SK-N-SH (cell line): ENCODE data around the gene CFAP210. TPM values are rescaled to one million over a fixed set of nuclear protein-coding genes. Genes with fewer than 3 reads are reported as not detected.

Experiments used
- CTCF ChIA-PET: fragments of 300-600, 350-600 bp; formaldehyde crosslinking; extraction: SDS; loops from one replicate; lab custom pipeline; 2021; lab: Yijun Ruan, JAX
- POLR2A ChIA-PET: fragments of 350-600 bp; sonication (Branson Sonifier 250); formaldehyde crosslinking; extraction: SDS; loops from one replicate; lab custom pipeline; 2020; ENCODE audit warnings: antibody characterized with exemption, inconsistent platforms; lab: Yijun Ruan, JAX
- DNase-seq: peaks from one replicate; pipeline ENCODE4 v3.0.0; 2012
- H2AFZ ChIP-seq: fragments of 200-600 bp; sonication (generic); 2 replicates; pipeline ENCODE4 v1.8.1; 2016; ENCODE audit warnings: antibody characterized with exemption, mild to moderate bottlenecking, low read depth
- H3F3A ChIP-seq: fragments of 200-600 bp; sonication (generic); replicated peaks from 2 replicates; pipeline ENCODE3; 2016; ENCODE audit warnings: antibody characterized with exemption, mild to moderate bottlenecking; ENCODE audit not compliant: insufficient read depth
- H3K27ac ChIP-seq, 2 experiments: fragments of 200-500 bp in 1 of 2; fragments of 200-600 bp in 1 of 2; sonication (Bioruptor generic) in 1 of 2; sonication (generic), shearing (Covaris generic) in 1 of 2; 2 replicates each; pipeline versions ENCODE4 v1.5.1 to v1.6.1; 2014 to 2016; ENCODE audit warnings: low read depth in 2 of 2, inconsistent platforms in 1 of 2, low read length in 1 of 2, mild to moderate bottlenecking in 1 of 2, mixed read lengths in 1 of 2
- H3K27me3 ChIP-seq: fragments of 200-600 bp; sonication (generic), shearing (Covaris generic); 2 replicates; pipeline ENCODE4 v1.6.1; 2016; ENCODE audit warnings: mixed run types; ENCODE audit not compliant: insufficient read depth
- H3K36me3 ChIP-seq, 2 experiments: fragments of 200-500 bp in 1 of 2; fragments of 200-600 bp in 1 of 2; sonication (Bioruptor generic) in 1 of 2; sonication (generic) in 1 of 2; replicated peaks in 1 of 2; 2 replicates each; pipeline versions ENCODE3 to v1.5.1; 2014 to 2016; ENCODE audit warnings: low read length in 1 of 2, mild to moderate bottlenecking in 1 of 2; ENCODE audit not compliant: insufficient read depth in 2 of 2, control insufficient read depth in 1 of 2
- H3K4me1 ChIP-seq, 2 experiments: fragments of 200-500 bp in 1 of 2; fragments of 200-600 bp in 1 of 2; sonication (Bioruptor generic) in 1 of 2; sonication (generic), shearing (Covaris generic) in 1 of 2; 2 replicates each; pipeline versions ENCODE4 v1.5.1 to v1.6.1; 2014 to 2016; ENCODE audit warnings: low read depth in 1 of 2, low read length in 1 of 2, mixed run types in 1 of 2; ENCODE audit not compliant: insufficient read depth in 2 of 2, control insufficient read depth in 1 of 2
- H3K4me2 ChIP-seq: fragments of 200-600 bp; sonication (generic), shearing (Covaris generic); 2 replicates; pipeline ENCODE4 v1.6.1; 2017; ENCODE audit warnings: mixed run types
- H3K4me3 ChIP-seq, 2 experiments: fragments of 200-500 bp in 1 of 2; fragments of 200-600 bp in 1 of 2; sonication (Bioruptor generic) in 1 of 2; sonication (generic), shearing (Covaris generic) in 1 of 2; 2 replicates each; pipeline versions ENCODE4 v1.5.1 to v1.8.1; 2014 to 2016; ENCODE audit warnings: low read depth in 2 of 2, inconsistent platforms in 1 of 2, low read length in 1 of 2, mild to moderate bottlenecking in 1 of 2, mixed read lengths in 1 of 2, moderate library complexity in 1 of 2
- H3K79me2 ChIP-seq: fragments of 200-600 bp; sonication (generic); 2 replicates; pipeline ENCODE4 v1.8.1; 2017; ENCODE audit warnings: mild to moderate bottlenecking; ENCODE audit not compliant: insufficient read depth
- H3K9ac ChIP-seq: fragments of 200-600 bp; sonication (generic); 2 replicates; pipeline ENCODE4 v1.6.1; 2017; ENCODE audit warnings: mixed run types
- H3K9me2 ChIP-seq: fragments of 200-600 bp; sonication (generic); 2 replicates; pipeline ENCODE4 v1.6.1; 2017; ENCODE audit warnings: mixed run types
- H3K9me3 ChIP-seq: fragments of 200-600 bp; sonication (generic); 2 replicates; pipeline ENCODE4 v1.6.1; 2017; ENCODE audit warnings: mixed run types, mild to moderate bottlenecking, moderate library complexity
- H4K20me1 ChIP-seq: fragments of 200-600 bp; sonication (generic); 2 replicates; pipeline ENCODE4 v1.6.1; 2017; ENCODE audit warnings: mild to moderate bottlenecking, mixed run types; ENCODE audit not compliant: insufficient read depth
- GABPA ChIP-seq: IDR thresholded peaks from 2 replicates; pipeline ENCODE4 v1.4.0; 2012; ENCODE audit warnings: low read depth, mild to moderate bottlenecking
- NFIC ChIP-seq: IDR thresholded peaks from 2 replicates; pipeline ENCODE4 v1.4.0; 2012; ENCODE audit warnings: borderline replicate concordance
- RAD21 ChIP-seq: IDR thresholded peaks from 2 replicates; pipeline ENCODE4 v1.6.1; 2012; ENCODE audit warnings: mild to moderate bottlenecking, low read length
- RCOR1 ChIP-seq: fragments of 150-350 bp; IDR thresholded peaks from 2 replicates; pipeline ENCODE4 v1.6.1; 2017; ENCODE audit warnings: antibody characterized with exemption, low read length
- RXRA ChIP-seq: IDR thresholded peaks from 2 replicates; pipeline ENCODE4 v1.4.0; 2012; ENCODE audit warnings: low read depth, mild to moderate bottlenecking, borderline replicate concordance
- TCF12 ChIP-seq: IDR thresholded peaks from 2 replicates; pipeline ENCODE4 v1.4.0; 2012
- WGBS: methylation state at CpG from one replicate; pipeline ENCODE4 v1.1.6; 2017; ENCODE audit warnings: low lambda C conversion rate; 5-methylcytosine and 5-hydroxymethylcytosine counted together
- polyA plus RNA-seq, 3 experiments: library from polyadenylated mRNA; depleted of rRNA; stranded (reverse); fragments of >200 nt; gene quantifications; 2 replicates each; pipeline ENCODE4 v1.2.3, GENCODE V29; 2012
- TF ChIP-seq, protein P1 (sequence below): fragments of 150-350 bp; IDR thresholded peaks from 2 replicates; pipeline ENCODE4 v1.6.1; 2016; ENCODE audit warnings: mild to moderate bottlenecking, low read depth, low read length
- TF ChIP-seq, protein P2 (sequence below): fragments of 200-600 bp; sonication (generic); IDR thresholded peaks from 2 replicates; pipeline ENCODE4 v1.6.1; 2017; ENCODE audit warnings: antibody characterized with exemption, mild to moderate bottlenecking, moderate library complexity
- TF ChIP-seq, protein P3 (sequence below): IDR thresholded peaks from 2 replicates; pipeline ENCODE4 v1.6.1; 2012; ENCODE audit warnings: mild to moderate bottlenecking, low read depth, low read length, moderate library complexity

CFAP210 gene
- polyA plus RNA-seq, 1 of the 3 experiments (the other 2 are of a cell fraction): 0.03 TPM

DNA sequence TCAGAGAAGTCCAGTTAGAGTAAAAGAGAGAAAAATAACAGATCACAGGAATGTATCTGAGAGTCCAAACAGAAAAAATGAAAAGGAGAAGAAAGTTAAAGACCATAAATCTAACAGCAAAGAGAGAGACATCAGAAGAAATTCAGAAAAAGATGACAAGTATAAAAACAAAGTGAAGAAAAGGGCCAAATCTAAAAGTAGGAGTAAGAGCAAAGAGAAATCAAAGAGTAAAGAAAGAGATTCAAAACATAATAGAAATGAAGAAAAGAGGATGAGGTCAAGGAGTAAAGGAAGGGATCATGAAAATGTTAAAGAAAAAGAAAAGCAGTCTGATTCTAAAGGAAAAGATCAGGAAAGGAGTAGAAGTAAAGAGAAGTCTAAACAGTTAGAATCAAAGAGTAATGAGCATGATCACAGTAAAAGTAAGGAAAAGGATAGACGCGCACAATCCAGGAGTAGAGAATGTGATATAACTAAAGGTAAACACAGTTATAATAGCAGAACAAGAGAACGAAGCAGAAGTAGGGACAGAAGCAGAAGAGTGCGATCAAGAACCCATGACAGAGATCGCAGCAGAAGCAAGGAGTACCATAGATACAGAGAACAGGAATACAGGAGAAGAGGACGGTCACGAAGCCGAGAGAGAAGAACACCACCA lies 57.6 kb downstream of the CFAP210 start:
- H3K36me3 ChIP-seq: peaks cover 74 to 77% of the 10 kb centered on the region in 2 experiments
- H3K9me3 ChIP-seq: no peaks in the 10 kb centered on the region
- H3K9ac ChIP-seq: no peak overlapping the region
- TF ChIP-seq TCF12 (no peak), RAD21 (no peak)
- H3F3A ChIP-seq: no peaks in the 10 kb centered on the region
- H3K79me2 ChIP-seq: no peaks in the 10 kb centered on the region
- WGBS: 95% methylated on average over 8 of the region's 8 CpGs
- no peak overlapping the region for H3K4me2 ChIP-seq
- no peak overlapping the region for H2AFZ ChIP-seq
- ChIA-PET POLR2A (no interaction called here), CTCF (no interaction called here)
- no peaks in the 10 kb centered on the region; a peak in 1 of 4 replicates for H3K4me1 ChIP-seq
- DNase-seq: no peak
- H4K20me1 ChIP-seq: no peaks in the 10 kb centered on the region
- H3K27ac ChIP-seq: no peak overlapping the region; a peak in 1 of 4 replicates
- H3K9me2 ChIP-seq: no peaks in the 10 kb centered on the region
- no peak overlapping the region for H3K4me3 ChIP-seq
- H3K27me3 ChIP-seq: no peaks in the 10 kb centered on the region

DNA sequence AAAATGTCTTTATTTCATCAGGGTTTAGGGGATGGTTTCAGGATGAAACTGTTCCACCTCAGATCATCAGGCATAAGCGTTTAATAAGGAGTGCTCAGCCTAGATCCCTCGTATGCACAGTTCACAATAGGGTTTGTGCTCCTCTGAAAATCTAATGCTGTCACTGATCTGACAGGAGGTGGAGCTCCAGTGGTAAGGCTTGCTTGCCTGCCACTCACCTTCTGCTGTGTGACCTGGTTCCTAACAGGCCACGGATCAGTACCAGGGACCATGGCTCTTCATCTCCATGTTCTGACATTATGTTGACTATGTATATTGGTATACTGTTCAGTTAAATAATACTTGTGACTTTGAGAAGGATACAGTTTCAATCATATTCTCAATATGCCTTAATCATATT lies 68.4 kb downstream of the CFAP210 start:
- no peaks in the 10 kb centered on the region for H3K27me3 ChIP-seq
- H3K9ac ChIP-seq: no peak overlapping the region
- peaks cover 1% of the 10 kb centered on the region; the same call in 1 of the 2 replicates for H3K79me2 ChIP-seq
- POLR2A ChIA-PET: no interaction called here
- no peak for DNase-seq
- H2AFZ ChIP-seq: no peak overlapping the region
- peaks cover 46 to 72% of the 10 kb centered on the region in 2 experiments for H3K36me3 ChIP-seq
- H3K4me1 ChIP-seq: no peaks in the 10 kb centered on the region
- H3F3A ChIP-seq: peaks cover 8% of the 10 kb centered on the region
- H3K4me3 ChIP-seq: no peak overlapping the region
- H4K20me1 ChIP-seq: no peaks in the 10 kb centered on the region
- CTCF ChIA-PET: interaction anchor here (0.6 kb wide), 1 partner anchor 13 kb away, joined by 3 read pairs; no protein-coding TSS in a partner anchor
- TF ChIP-seq GABPA (no peak), RCOR1 (no peak), RXRA (no peak), NFIC (no peak)
- TF ChIP-seq, protein P1, sequence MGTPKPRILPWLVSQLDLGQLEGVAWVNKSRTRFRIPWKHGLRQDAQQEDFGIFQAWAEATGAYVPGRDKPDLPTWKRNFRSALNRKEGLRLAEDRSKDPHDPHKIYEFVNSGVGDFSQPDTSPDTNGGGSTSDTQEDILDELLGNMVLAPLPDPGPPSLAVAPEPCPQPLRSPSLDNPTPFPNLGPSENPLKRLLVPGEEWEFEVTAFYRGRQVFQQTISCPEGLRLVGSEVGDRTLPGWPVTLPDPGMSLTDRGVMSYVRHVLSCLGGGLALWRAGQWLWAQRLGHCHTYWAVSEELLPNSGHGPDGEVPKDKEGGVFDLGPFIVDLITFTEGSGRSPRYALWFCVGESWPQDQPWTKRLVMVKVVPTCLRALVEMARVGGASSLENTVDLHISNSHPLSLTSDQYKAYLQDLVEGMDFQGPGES: no peak
- TF ChIP-seq, protein P2, sequence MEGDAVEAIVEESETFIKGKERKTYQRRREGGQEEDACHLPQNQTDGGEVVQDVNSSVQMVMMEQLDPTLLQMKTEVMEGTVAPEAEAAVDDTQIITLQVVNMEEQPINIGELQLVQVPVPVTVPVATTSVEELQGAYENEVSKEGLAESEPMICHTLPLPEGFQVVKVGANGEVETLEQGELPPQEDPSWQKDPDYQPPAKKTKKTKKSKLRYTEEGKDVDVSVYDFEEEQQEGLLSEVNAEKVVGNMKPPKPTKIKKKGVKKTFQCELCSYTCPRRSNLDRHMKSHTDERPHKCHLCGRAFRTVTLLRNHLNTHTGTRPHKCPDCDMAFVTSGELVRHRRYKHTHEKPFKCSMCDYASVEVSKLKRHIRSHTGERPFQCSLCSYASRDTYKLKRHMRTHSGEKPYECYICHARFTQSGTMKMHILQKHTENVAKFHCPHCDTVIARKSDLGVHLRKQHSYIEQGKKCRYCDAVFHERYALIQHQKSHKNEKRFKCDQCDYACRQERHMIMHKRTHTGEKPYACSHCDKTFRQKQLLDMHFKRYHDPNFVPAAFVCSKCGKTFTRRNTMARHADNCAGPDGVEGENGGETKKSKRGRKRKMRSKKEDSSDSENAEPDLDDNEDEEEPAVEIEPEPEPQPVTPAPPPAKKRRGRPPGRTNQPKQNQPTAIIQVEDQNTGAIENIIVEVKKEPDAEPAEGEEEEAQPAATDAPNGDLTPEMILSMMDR: no peak
- TF ChIP-seq, protein P3, sequence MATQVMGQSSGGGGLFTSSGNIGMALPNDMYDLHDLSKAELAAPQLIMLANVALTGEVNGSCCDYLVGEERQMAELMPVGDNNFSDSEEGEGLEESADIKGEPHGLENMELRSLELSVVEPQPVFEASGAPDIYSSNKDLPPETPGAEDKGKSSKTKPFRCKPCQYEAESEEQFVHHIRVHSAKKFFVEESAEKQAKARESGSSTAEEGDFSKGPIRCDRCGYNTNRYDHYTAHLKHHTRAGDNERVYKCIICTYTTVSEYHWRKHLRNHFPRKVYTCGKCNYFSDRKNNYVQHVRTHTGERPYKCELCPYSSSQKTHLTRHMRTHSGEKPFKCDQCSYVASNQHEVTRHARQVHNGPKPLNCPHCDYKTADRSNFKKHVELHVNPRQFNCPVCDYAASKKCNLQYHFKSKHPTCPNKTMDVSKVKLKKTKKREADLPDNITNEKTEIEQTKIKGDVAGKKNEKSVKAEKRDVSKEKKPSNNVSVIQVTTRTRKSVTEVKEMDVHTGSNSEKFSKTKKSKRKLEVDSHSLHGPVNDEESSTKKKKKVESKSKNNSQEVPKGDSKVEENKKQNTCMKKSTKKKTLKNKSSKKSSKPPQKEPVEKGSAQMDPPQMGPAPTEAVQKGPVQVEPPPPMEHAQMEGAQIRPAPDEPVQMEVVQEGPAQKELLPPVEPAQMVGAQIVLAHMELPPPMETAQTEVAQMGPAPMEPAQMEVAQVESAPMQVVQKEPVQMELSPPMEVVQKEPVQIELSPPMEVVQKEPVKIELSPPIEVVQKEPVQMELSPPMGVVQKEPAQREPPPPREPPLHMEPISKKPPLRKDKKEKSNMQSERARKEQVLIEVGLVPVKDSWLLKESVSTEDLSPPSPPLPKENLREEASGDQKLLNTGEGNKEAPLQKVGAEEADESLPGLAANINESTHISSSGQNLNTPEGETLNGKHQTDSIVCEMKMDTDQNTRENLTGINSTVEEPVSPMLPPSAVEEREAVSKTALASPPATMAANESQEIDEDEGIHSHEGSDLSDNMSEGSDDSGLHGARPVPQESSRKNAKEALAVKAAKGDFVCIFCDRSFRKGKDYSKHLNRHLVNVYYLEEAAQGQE: no peak
- H3K9me2 ChIP-seq: no peaks in the 10 kb centered on the region
- no peak overlapping the region for H3K4me2 ChIP-seq
- no peaks in the 10 kb centered on the region for H3K9me3 ChIP-seq
- WGBS: 95% methylated on average over 3 of the region's 3 CpGs
- no peak overlapping the region for H3K27ac ChIP-seq
